ENCODE data around the gene MYL7.

MYL7 gene

GRCh38 chr7:44112997-44113763 lies 28.0 kb downstream of the MYL7 start:
- DNase-seq (ENCODE audit: extremely low read depth in 1 of 2, low read depth in 1 of 2), result no peak

- no peak for DNase-seq (ENCODE audit: extremely low read depth in 1 of 2, low read depth in 1 of 2)
Measured at GRCh38 chr7:44112231-44112996, 28.7 kb downstream of the MYL7 start.

GRCh38 chr7:44111761-44112160 lies 29.4 kb downstream of the MYL7 start:
- DNase-seq (ENCODE audit: extremely low read depth in 1 of 2, low read depth in 1 of 2), result no peak

- DNase-seq (ENCODE audit: extremely low read depth in 1 of 2, low read depth in 1 of 2), result no peak
Measured at GRCh38 chr7:44110719-44111635, 30.2 kb downstream of the MYL7 start.

GRCh38 chr7:44109991-44110390 lies 31.1 kb downstream of the MYL7 start:
- no peak for DNase-seq (ENCODE audit: extremely low read depth in 1 of 2, low read depth in 1 of 2)

GRCh38 chr7:44108768-44109750 lies 32.1 kb downstream of the MYL7 start:
- DNase-seq (ENCODE audit: extremely low read depth in 1 of 2, low read depth in 1 of 2), result no peak

GRCh38 chr7:44107961-44108767 lies 33.0 kb downstream of the MYL7 start:
- no peak for DNase-seq (ENCODE audit: extremely low read depth in 1 of 2, low read depth in 1 of 2)

GRCh38 chr7:44107116-44107960 lies 33.8 kb downstream of the MYL7 start:
- DNase-seq (ENCODE audit: extremely low read depth in 1 of 2, low read depth in 1 of 2), result no peak

GRCh38 chr7:44106311-44107065 lies 34.6 kb downstream of the MYL7 start:
- DNase-seq (ENCODE audit: extremely low read depth in 1 of 2, low read depth in 1 of 2), result no peak

GRCh38 chr7:44105832-44106231 lies 35.3 kb downstream of the MYL7 start:
- no peak for DNase-seq (ENCODE audit: extremely low read depth in 1 of 2, low read depth in 1 of 2)

GRCh38 chr7:44104860-44105771 lies 36.0 kb downstream of the MYL7 start:
- DNase-seq (ENCODE audit: extremely low read depth in 1 of 2, low read depth in 1 of 2), result no peak

GRCh38 chr7:44103923-44104859 lies 36.9 kb downstream of the MYL7 start, which contains the start of gene AEBP1:
Gene AEBP1, plus strand, starts transcription at chr7:44104345. Its CDS starts 321 bp downstream, at chr7:44104666.
- no peak for DNase-seq (ENCODE audit: extremely low read depth in 1 of 2, low read depth in 1 of 2)

GRCh38 chr7:44103566-44103922 lies 37.6 kb downstream of the MYL7 start:
- no peak for DNase-seq (ENCODE audit: extremely low read depth in 1 of 2, low read depth in 1 of 2)

GRCh38 chr7:44102846-44103565 lies 38.1 kb downstream of the MYL7 start:
- no peak for DNase-seq (ENCODE audit: extremely low read depth in 1 of 2, low read depth in 1 of 2)

All from stimulated activated CD8-positive, alpha-beta memory T cell treated with anti-CD3 and anti-CD28 coated beads, Interleukin-7, amount 100 ng/mL, for 48 hours (primary cell).